GM18508 (cell line): Measurements from ENCODE around the gene HEXIM1.

ENCODE experiments used
- ATAC-seq: cut with Tn5 transposase; IDR thresholded peaks from one replicate; pipeline ENCODE4 v1.9.1; 2021; ENCODE audit warnings: moderate number of reproducible peaks; ENCODE audit not compliant: insufficient read depth, unreplicated experiment

Gene HEXIM1

GRCh38 chr17:45128331-45128730 is 19.9 kb upstream of the HEXIM1 start:
- ATAC-seq: no peak

GRCh38 chr17:45128989-45129388 is 19.3 kb upstream of the HEXIM1 start:
- no peak for ATAC-seq

GRCh38 chr17:45129426-45129939 is 18.8 kb upstream of the HEXIM1 start:
- no peak for ATAC-seq

GRCh38 chr17:45129940-45130680 is 18.2 kb upstream of the HEXIM1 start:
- ATAC-seq: no peak

GRCh38 chr17:45130681-45131615 is 17.3 kb upstream of the HEXIM1 start:
- ATAC-seq: no peak

- ATAC-seq: no peak
Measured at GRCh38 chr17:45131616-45132319, 16.5 kb upstream of the HEXIM1 start.

GRCh38 chr17:45132320-45132571 is 16.0 kb upstream of the HEXIM1 start, which contains the start of gene PLCD3:
Gene PLCD3 (minus strand): TSS chr17:45132515. CDS start chr17:45132410, 105 bp downstream.
- no peak for ATAC-seq

GRCh38 chr17:45132572-45133463 is 15.5 kb upstream of the HEXIM1 start:
- no peak for ATAC-seq

- ATAC-seq: peak; percentile 72
Measured at GRCh38 chr17:45135192-45135977, 12.9 kb upstream of the HEXIM1 start, which contains the start of gene ACBD4. Gene ACBD4 (plus strand): TSS chr17:45135687. CDS start chr17:45136145, 458 bp downstream.

GRCh38 chr17:45135978-45136791 is 12.1 kb upstream of the HEXIM1 start:
- ATAC-seq: no peak

- no peak for ATAC-seq
Measured at GRCh38 chr17:45136846-45137560, 11.3 kb upstream of the HEXIM1 start.

GRCh38 chr17:45137561-45138305 is 10.5 kb upstream of the HEXIM1 start:
- no peak for ATAC-seq

- no peak for ATAC-seq
Measured at GRCh38 chr17:45138911-45139532, 9.3 kb upstream of the HEXIM1 start.

- ATAC-seq: no peak
Measured at GRCh38 chr17:45139533-45139920, 8.7 kb upstream of the HEXIM1 start.

GRCh38 chr17:45143094-45143670 is 5.1 kb upstream of the HEXIM1 start:
- ATAC-seq: no peak

- ATAC-seq: no peak
Measured at GRCh38 chr17:45143767-45144198, 4.5 kb upstream of the HEXIM1 start.
